Astrocyte of the cerebellum (primary cell): ENCODE measurements around the gene OTOGL.

ENCODE experiments used
- DNase-seq: peaks from one replicate; pipeline ENCODE4 v3.0.0-alpha.2; 2011; ENCODE audit warnings: low read depth
- H3K4me3 ChIP-seq: 2 replicates; pipeline ENCODE4 v1.5.1; 2011; ENCODE audit warnings: mild to moderate bottlenecking, low read depth, low read length, moderate library complexity
- in situ Hi-C: cut with HindIII; loops from 2 replicates; pipeline ENCODE4 v1.10.0; 2017; ENCODE audit warnings: low sequenced_read_pairs
- TF ChIP-seq, protein P1 (sequence below): IDR thresholded peaks from 2 replicates; pipeline ENCODE4 v1.5.1; 2012; ENCODE audit warnings: low read length, low read depth, moderate library complexity, mild to moderate bottlenecking; ENCODE audit errors: missing control alignments

Gene OTOGL

DNA sequence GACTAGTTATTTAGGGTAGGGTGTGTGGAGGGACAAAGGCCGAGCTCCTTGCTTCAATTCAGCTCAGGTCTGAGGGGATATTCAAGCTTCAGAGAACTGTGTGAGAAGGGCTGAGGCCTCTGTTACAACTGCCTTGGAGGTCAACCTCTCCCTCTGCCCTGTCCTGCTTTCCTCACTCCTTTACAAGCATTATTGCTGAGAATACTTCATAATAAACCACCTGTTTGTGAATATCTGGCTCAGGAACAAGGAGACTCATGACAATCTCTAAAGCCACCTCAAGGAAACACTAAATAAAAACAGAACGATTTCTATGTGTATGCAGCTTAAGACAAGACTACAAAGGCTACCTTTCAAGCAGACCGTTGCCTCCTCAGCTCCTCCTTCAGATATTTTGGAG is 21.7 kb downstream of the OTOGL start:
- in situ Hi-C loops: no loop called here
- TF ChIP-seq, protein P1, sequence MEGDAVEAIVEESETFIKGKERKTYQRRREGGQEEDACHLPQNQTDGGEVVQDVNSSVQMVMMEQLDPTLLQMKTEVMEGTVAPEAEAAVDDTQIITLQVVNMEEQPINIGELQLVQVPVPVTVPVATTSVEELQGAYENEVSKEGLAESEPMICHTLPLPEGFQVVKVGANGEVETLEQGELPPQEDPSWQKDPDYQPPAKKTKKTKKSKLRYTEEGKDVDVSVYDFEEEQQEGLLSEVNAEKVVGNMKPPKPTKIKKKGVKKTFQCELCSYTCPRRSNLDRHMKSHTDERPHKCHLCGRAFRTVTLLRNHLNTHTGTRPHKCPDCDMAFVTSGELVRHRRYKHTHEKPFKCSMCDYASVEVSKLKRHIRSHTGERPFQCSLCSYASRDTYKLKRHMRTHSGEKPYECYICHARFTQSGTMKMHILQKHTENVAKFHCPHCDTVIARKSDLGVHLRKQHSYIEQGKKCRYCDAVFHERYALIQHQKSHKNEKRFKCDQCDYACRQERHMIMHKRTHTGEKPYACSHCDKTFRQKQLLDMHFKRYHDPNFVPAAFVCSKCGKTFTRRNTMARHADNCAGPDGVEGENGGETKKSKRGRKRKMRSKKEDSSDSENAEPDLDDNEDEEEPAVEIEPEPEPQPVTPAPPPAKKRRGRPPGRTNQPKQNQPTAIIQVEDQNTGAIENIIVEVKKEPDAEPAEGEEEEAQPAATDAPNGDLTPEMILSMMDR: no peak

GRCh38 chr12:80121661-80122060 is 22.3 kb downstream of the OTOGL start:
- DNase-seq: no peak
- no peak overlapping the region for H3K4me3 ChIP-seq
- in situ Hi-C loops: no loop called here
- TF ChIP-seq, protein P1: no peak

More for the DNA sequence above, 21.7 kb downstream of the OTOGL start:
- H3K4me3 ChIP-seq: no peak overlapping the region
- no peak for DNase-seq

DNA sequence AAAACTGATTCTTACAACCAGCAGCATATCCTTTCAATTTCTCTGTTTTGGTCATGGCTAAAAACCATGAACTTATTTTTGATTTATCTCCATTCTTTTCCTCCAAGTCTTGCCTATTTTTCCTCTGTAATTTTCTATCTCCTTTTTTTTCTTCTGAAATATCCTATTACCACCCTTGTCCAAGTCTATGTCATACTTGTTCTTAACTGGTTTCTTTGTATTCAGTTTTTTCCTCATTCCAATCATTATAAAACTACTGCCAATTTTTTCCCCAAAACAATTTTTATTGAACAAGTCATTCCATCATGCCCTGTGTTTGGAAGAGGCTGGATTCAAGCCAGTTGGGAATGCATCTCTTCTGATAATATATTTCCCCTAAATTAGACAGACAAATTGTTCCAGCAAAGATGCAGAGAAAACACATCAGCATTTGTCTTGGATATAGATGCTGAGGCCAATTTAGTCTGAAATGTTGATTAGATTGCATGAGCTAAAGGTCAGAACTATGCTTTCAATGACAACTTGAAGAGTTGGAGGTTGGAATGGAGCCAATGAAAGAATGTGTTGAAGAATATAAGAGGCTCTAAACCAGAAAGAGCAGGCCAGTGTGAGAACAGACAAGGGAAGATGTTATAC is 30.7 kb downstream of the OTOGL start:
- DNase-seq: peak; percentile 13
- TF ChIP-seq, protein P1: no peak
- in situ Hi-C loops: no loop called here
- H3K4me3 ChIP-seq: no peak overlapping the region

GRCh38 chr12:80135624-80136023 is 36.3 kb downstream of the OTOGL start:
- DNase-seq: no peak
- no peak overlapping the region for H3K4me3 ChIP-seq
- TF ChIP-seq, protein P1: no peak
- in situ Hi-C loops: no loop called here

- no peak for DNase-seq
- TF ChIP-seq, protein P1: no peak
- in situ Hi-C loops: no loop called here
- no peak overlapping the region for H3K4me3 ChIP-seq
Measured at GRCh38 chr12:80140005-80140404, 40.7 kb downstream of the OTOGL start.

- no peak overlapping the region for H3K4me3 ChIP-seq
- no peak for DNase-seq
- TF ChIP-seq, protein P1: no peak
- in situ Hi-C loops: no loop called here
Measured at GRCh38 chr12:80142640-80143039, 43.3 kb downstream of the OTOGL start.
